ENCODE results near the gene ANK3. TPM values are rescaled to one million over a fixed set of nuclear protein-coding genes. Genes with fewer than 3 reads are reported as not detected.

The ANK3 gene
- total RNA-seq, 1 donor from 2014 or later = 87.6 TPM

DNA sequence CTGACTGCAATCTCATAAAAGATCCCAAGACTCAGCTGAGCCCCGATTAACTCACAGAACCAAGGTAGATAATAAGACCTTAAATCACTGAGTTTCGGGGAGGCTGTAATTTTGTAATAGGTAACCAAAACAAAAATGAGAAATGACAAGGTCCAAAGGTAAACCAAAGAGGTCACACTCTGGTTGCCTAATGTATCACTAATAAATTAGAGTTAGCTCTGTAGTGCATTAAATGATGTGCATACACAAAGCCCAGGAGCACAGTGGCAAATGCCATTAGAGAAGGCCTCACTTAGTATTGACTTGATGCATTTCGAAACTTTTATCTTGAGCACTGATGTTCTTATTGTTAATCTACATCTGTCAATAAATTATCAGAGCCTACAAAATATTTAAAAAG is 245.6 kb downstream of the ANK3 start:
- TF ChIP-seq, protein P1, sequence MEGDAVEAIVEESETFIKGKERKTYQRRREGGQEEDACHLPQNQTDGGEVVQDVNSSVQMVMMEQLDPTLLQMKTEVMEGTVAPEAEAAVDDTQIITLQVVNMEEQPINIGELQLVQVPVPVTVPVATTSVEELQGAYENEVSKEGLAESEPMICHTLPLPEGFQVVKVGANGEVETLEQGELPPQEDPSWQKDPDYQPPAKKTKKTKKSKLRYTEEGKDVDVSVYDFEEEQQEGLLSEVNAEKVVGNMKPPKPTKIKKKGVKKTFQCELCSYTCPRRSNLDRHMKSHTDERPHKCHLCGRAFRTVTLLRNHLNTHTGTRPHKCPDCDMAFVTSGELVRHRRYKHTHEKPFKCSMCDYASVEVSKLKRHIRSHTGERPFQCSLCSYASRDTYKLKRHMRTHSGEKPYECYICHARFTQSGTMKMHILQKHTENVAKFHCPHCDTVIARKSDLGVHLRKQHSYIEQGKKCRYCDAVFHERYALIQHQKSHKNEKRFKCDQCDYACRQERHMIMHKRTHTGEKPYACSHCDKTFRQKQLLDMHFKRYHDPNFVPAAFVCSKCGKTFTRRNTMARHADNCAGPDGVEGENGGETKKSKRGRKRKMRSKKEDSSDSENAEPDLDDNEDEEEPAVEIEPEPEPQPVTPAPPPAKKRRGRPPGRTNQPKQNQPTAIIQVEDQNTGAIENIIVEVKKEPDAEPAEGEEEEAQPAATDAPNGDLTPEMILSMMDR (IDR thresholded peaks at IDR 0.05; ENCODE audit: unreplicated experiment) = no peak
- no peaks in the 10 kb centered on the region for H3K36me3 Mint-ChIP-seq (ENCODE audit: insufficient read depth)
- H3K4me1 Mint-ChIP-seq (ENCODE audit: low read depth) = peaks cover 23% of the 10 kb centered on the region
- H3K27ac Mint-ChIP-seq = no peak overlapping the region
- no peak overlapping the region for H3K4me3 Mint-ChIP-seq (ENCODE audit: low read depth)
- H3K27me3 Mint-ChIP-seq = no peaks in the 10 kb centered on the region
- no peak for DNase-seq (ENCODE audit: low spot score, unreplicated experiment)
- no peaks in the 10 kb centered on the region for H3K9me3 Mint-ChIP-seq (ENCODE audit: low read depth)

GRCh38 chr10:60142736-60143135 is 246.9 kb downstream of the ANK3 start:
- H3K27ac Mint-ChIP-seq = no peak overlapping the region
- H3K4me3 Mint-ChIP-seq (ENCODE audit: low read depth) = no peak overlapping the region
- TF ChIP-seq, protein P1 (IDR thresholded peaks at IDR 0.05; ENCODE audit: unreplicated experiment) = no peak
- no peak for DNase-seq (ENCODE audit: low spot score, unreplicated experiment)
- peaks cover 14% of the 10 kb centered on the region for H3K4me1 Mint-ChIP-seq (ENCODE audit: low read depth)
- no peaks in the 10 kb centered on the region for H3K27me3 Mint-ChIP-seq
- H3K9me3 Mint-ChIP-seq (ENCODE audit: low read depth) = no peaks in the 10 kb centered on the region
- peaks cover 1% of the 10 kb centered on the region for H3K36me3 Mint-ChIP-seq (ENCODE audit: insufficient read depth)

GRCh38 chr10:60141896-60142559 is 247.6 kb downstream of the ANK3 start:
- Mint-ChIP-seq H3K9me3 (ENCODE audit: low read depth) (no peaks in the 10 kb centered on the region), H3K4me3 (ENCODE audit: low read depth) (no peak overlapping the region), H3K36me3 (ENCODE audit: insufficient read depth) (peaks cover 1% of the 10 kb centered on the region), H3K27ac (peak overlapping the region; percentile 76), H3K27me3 (no peaks in the 10 kb centered on the region), H3K4me1 (ENCODE audit: low read depth) (peaks cover 16% of the 10 kb centered on the region)
- no peak for DNase-seq (ENCODE audit: low spot score, unreplicated experiment)
- TF ChIP-seq, protein P1 (IDR thresholded peaks at IDR 0.05; ENCODE audit: unreplicated experiment) = no peak

DNA sequence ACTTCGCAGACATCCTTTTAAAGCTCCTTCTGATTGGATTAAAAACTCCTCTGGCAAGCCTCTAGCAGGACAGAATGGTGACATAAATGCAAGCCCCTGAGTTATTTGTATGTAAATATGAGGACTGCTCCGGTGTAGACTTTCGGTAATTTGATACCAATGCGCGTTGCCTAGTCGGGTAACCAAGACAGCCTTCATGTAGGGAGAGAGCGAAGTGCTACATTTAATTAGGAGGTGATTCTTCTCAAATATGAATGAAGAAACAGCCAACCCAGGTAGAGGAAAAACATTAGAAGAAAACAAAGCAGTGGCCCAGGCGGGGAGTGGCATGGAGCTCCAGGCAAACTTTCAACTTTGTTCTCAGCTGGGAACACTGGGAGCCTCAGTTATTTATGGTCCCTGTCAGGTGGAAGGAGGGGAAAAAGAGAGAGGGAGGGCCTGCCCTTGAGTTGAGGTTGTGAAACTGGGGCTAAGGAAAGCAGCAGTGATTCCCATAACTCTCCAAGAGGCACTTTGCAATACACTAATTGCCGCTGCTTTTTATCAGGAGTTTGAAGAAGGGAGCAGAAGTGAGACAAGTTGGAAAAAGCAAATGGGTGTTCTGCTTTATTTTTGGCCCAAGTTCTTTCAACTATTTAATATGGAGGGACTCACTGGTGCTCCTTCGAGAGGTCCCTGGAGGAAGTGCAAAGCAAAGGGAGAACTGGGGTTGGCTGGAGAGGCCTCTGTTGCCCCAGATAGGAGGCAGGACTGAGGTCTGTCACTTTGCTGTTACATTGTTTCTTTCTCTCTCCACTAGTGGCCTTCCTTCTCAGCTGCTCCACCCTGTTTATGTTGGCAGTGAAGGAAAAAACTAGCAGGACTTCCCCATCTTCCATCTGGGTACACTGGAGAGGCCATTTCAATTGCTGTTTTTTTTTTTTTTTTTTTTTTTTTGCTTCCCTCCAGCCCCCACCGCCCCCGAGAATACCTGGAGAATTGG is 248.7 kb downstream of the ANK3 start:
- TF ChIP-seq, protein P1 (IDR thresholded peaks at IDR 0.05; ENCODE audit: unreplicated experiment) = no peak
- Mint-ChIP-seq H3K4me3 (ENCODE audit: low read depth) (no peak overlapping the region), H3K36me3 (ENCODE audit: insufficient read depth) (peaks cover 1% of the 10 kb centered on the region), H3K9me3 (ENCODE audit: low read depth) (no peaks in the 10 kb centered on the region), H3K4me1 (ENCODE audit: low read depth) (peaks cover 19% of the 10 kb centered on the region), H3K27ac (no peak overlapping the region), H3K27me3 (no peaks in the 10 kb centered on the region)
- peak; percentile 12 for DNase-seq (ENCODE audit: low spot score, unreplicated experiment)

DNA sequence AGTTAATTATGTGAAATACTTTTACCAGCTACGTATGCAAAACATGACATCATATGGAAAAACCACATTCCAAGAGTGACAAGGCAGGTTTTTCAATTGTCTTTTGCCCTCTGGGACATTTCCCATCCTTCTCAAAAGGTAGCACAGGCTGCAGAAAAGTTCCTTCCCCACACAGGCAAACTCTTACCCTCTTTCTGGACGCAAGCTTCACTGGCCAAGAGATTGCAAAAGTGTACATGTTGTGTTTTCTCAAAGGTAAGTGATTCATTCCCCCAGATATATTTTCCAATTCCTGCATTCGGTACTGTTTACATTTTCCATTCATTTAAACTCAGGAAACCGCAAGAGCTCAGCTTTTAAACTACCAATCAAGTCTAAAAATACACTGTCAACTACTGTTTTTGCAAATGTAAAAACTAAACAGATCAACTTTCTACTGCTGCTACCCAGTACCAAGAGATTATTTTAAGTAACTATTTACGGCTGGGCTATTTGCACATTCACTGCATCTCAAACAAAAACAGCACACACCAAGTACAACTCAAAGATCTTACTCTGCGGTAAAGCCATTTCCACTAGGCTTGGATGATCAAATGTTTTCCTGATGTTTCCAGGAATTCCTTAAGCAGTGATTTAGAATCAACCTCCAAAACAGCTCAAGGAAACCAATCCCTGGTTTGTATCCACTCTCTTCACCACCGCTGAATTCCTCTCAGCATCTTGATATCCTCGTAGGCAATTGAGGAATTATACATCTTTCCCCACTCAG is 249.7 kb downstream of the ANK3 start:
- Mint-ChIP-seq H3K27me3 (no peaks in the 10 kb centered on the region), H3K36me3 (ENCODE audit: insufficient read depth) (peaks cover 4% of the 10 kb centered on the region), H3K27ac (no peak overlapping the region), H3K4me1 (ENCODE audit: low read depth) (peaks cover 19% of the 10 kb centered on the region), H3K4me3 (ENCODE audit: low read depth) (no peak overlapping the region), H3K9me3 (ENCODE audit: low read depth) (no peaks in the 10 kb centered on the region)
- TF ChIP-seq, protein P1 (IDR thresholded peaks at IDR 0.05; ENCODE audit: unreplicated experiment) = no peak
- DNase-seq (ENCODE audit: low spot score, unreplicated experiment) = no peak
